ENCODE measurements around the gene MEI4. TPM values are rescaled to one million over a fixed set of nuclear protein-coding genes. Genes with fewer than 3 reads are reported as not detected.

The MEI4 gene
- total RNA-seq, 6 donors from 2014 or later, result not detected

GRCh38 chr6:77972334-77972733 lies 319.5 kb downstream of the MEI4 start:
- Histone ChIP-seq H3K4me3 (no peak overlapping the region), H3K27me3 (no peaks in the 10 kb centered on the region), H3K36me3 (no peaks in the 10 kb centered on the region), H3K9me3 (no peaks in the 10 kb centered on the region), H3K4me1 (no peaks in the 10 kb centered on the region), H3K27ac (no peak overlapping the region)
- TF ChIP-seq POLR2A (IDR thresholded peaks at IDR 0.05) (no peak), POLR2AphosphoS5 (IDR thresholded peaks at IDR 0.05) (no peak), CTCF (IDR thresholded peaks at IDR 0.05) (no peak), EP300 (IDR thresholded peaks at IDR 0.05) (no peak)
- no peak for ATAC-seq (ENCODE audit: low FRiP score in 2 of 2)
- DNase-seq, result no peak

Other genes starting within 250 kb of the MEI4 start
- under 1 TPM in 1 of 6 donors, not detected in 5; 0.57 TPM for gene HTR1B, start 189.5 kb upstream of the MEI4 start, total RNA-seq

Data from upper lobe of left lung (tissue), 6 donors.